NCI-H2107 (cell line): ENCODE results near the gene EIF5AL1.

Source experiments
- DNase-seq: peaks from one replicate; lab custom pipeline; 2025; lab: John Stamatoyannopoulos, UW

The EIF5AL1 gene

GRCh38 chr10:79559726-79560125 lies 47.4 kb downstream of the EIF5AL1 start:
- DNase-seq: no peak

GRCh38 chr10:79560160-79560709 lies 47.9 kb downstream of the EIF5AL1 start, which contains the start of gene SFTPA2:
SFTPA2 (minus strand) TSS chr10:79560407; CDS start chr10:79559483, 924 bp downstream.
- no peak for DNase-seq

- no peak for DNase-seq
Observed at GRCh38 chr10:79561257-79561656, 48.9 kb downstream of the EIF5AL1 start.

DNA sequence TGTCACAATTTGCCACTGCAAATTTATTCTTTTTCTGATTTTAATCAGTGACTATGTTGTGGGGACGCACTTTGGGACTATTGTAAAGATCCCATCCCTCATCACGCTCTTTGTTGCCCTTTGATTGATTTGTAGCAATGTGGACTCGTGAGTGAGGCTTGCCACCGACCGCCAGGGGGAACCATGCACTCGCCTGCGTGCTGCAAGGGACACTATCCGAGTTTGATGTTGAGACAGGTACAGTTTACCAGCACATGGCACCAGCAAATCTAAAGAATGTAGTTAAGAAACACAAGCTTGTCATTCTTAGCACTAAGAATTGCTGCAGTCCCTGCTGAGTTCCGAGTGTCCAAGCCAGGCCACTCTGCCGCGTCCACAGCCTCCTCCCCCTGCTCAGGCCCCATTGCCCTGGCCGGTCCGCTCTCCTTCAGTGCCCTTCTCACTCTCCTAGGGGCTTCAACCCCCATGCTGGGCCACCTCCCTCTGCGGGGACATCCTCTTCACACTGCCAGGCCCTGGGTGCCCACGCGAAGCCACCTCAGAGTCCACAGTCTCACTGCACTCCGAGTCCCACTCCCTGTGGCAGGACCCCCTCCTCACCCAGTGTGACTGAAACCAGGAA lies 49.9 kb downstream of the EIF5AL1 start:
- DNase-seq: peak; percentile 3

DNA sequence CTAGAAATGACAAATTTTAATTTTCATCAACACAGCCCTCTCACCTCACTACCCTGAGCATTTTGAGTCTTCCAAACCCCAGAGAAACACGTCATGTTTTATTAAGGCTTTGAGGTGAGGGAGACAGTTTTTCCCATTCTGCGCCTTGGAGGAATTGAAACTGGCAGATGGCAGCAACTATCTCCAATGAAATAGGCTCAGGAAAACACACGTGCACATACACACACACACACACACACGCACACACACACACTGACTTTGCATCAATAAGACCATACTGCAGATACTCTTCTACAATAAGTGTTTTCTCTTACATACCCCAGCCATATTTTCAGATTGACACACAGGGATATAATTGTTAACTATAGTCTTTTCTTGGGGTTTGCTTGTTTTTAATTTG lies 51.1 kb downstream of the EIF5AL1 start:
- DNase-seq: no peak
